K562 (cell line): ENCODE measurements around the gene EOMES. TPM values are rescaled to one million over a fixed set of nuclear protein-coding genes. Genes with fewer than 3 reads are reported as not detected.

Experiments
- ATAC-seq: fragments of 200-7000 bp; cut with Tn5 transposase; 3 replicates; pipeline ENCODE4 v1.9.1; 2020; ENCODE audit warnings: moderate library complexity
- BruUV-seq: library from RNA; stranded (reverse); fragments of 400-500 nt; replicated peaks from 2 replicates; lab custom pipeline; 2021; lab: Mats Ljungman, UMichigan
- CTCF ChIA-PET: fragments of 300-600 bp; formaldehyde crosslinking; extraction: SDS; loops from one replicate; lab custom pipeline; 2021; ENCODE audit warnings: low intra/inter-chr PET ratio; lab: Yijun Ruan, JAX
- POLR2A ChIA-PET: fragments of 300-600, 350-650 bp; sonication (Branson Sonifier 250); formaldehyde crosslinking; extraction: SDS; loops from one replicate; lab custom pipeline; 2021; ENCODE audit warnings: antibody characterized with exemption, inconsistent platforms; lab: Yijun Ruan, JAX
- DNase-seq, 4 experiments: peaks; one replicate each; pipeline versions ENCODE4 v3.0.0 to v3.0.0-alpha.2; 2011 to 2018; ENCODE audit warnings: low spot score in 3 of 4, mixed read lengths in 3 of 4; ENCODE audit errors: extremely low read depth in 1 of 4
- FAIRE-seq: peaks from 2 replicates; lab custom pipeline; 2011; peaks lifted over from hg19 to GRCh38; lab: Jason Lieb, UNC
- H2AFZ ChIP-seq: 2 replicates; pipeline ENCODE4 v1.6.0; 2011; ENCODE audit warnings: low read depth, low read length, control low read depth, inconsistent platforms
- H3K27ac ChIP-seq: fragments of 200-600 bp; 3 replicates; pipeline ENCODE4 v1.8.0; 2011; ENCODE audit warnings: low read depth, mild to moderate bottlenecking, control low read depth, inconsistent platforms, low read length, moderate library complexity, mixed read lengths; ENCODE audit errors: extremely low read depth
- H3K27me3 ChIP-seq, 2 experiments: fragments of 300-600 bp in 1 of 2; 2 replicates in 1 of 2; 3 replicates in 1 of 2; pipeline versions ENCODE4 v1.6.0 to v1.8.0; 2011; ENCODE audit warnings: inconsistent platforms in 2 of 2, low read length in 2 of 2, mild to moderate bottlenecking in 1 of 2, mixed read lengths in 1 of 2, moderate library complexity in 1 of 2; ENCODE audit not compliant: control insufficient read depth in 2 of 2, insufficient read depth in 2 of 2
- H3K36me3 ChIP-seq: fragments of 300-600 bp; 3 replicates; pipeline ENCODE4 v1.8.0; 2011; ENCODE audit warnings: mild to moderate bottlenecking, low read length, inconsistent platforms; ENCODE audit not compliant: control insufficient read depth, insufficient read depth
- H3K4me1 ChIP-seq, 2 experiments: fragments of 200-600 bp in 1 of 2; replicated peaks in 1 of 2; 2 replicates in 1 of 2; 3 replicates in 1 of 2; pipeline versions ENCODE4 v1.5.1 to v1.8.0; 2011; ENCODE audit warnings: inconsistent platforms in 2 of 2, low read length in 2 of 2, mild to moderate bottlenecking in 1 of 2, mixed read lengths in 1 of 2, moderate library complexity in 1 of 2; ENCODE audit not compliant: control insufficient read depth in 2 of 2, insufficient read depth in 2 of 2
- H3K4me2 ChIP-seq: 2 replicates; pipeline ENCODE4 v1.6.1; 2011; ENCODE audit warnings: low read length, control low read depth, inconsistent platforms, mixed read lengths; ENCODE audit not compliant: insufficient read depth
- H3K4me3 ChIP-seq: fragments of 200-600 bp; sonication (generic), shearing (Covaris generic); 2 replicates; pipeline ENCODE4 v1.5.1; 2016; ENCODE audit warnings: control low read depth, inconsistent platforms
- H3K79me2 ChIP-seq: fragments of 200-600 bp; 3 replicates; pipeline ENCODE4 v1.8.0; 2011; ENCODE audit warnings: low read length, inconsistent platforms; ENCODE audit not compliant: control insufficient read depth, insufficient read depth
- H3K9ac ChIP-seq, 2 experiments: 2 replicates each; pipeline versions ENCODE4 v1.6.0 to v1.6.1; 2011; ENCODE audit warnings: low read depth in 2 of 2, low read length in 2 of 2, control low read depth in 1 of 2, inconsistent platforms in 1 of 2, mild to moderate bottlenecking in 1 of 2, mixed read lengths in 1 of 2; ENCODE audit not compliant: insufficient read depth in 1 of 2
- H3K9me1 ChIP-seq: one replicate; pipeline ENCODE4 v1.6.0; 2011; ENCODE audit warnings: inconsistent platforms, mild to moderate bottlenecking, low read length, moderate library complexity; ENCODE audit not compliant: control insufficient read depth, insufficient read depth
- H3K9me3 ChIP-seq: replicated peaks from 2 replicates; pipeline ENCODE4 v1.5.1; 2011; ENCODE audit warnings: low read depth, low read length, inconsistent platforms; ENCODE audit not compliant: control insufficient read depth, insufficient read depth
- H4K20me1 ChIP-seq: replicated peaks from 2 replicates; pipeline ENCODE4 v1.6.1; 2011; ENCODE audit warnings: low read length, inconsistent platforms, mixed read lengths; ENCODE audit not compliant: control insufficient read depth, insufficient read depth
- BACH1 ChIP-seq: fragments of 200-800 bp; sonication (Bioruptor generic); IDR thresholded peaks from 2 replicates; pipeline ENCODE4 v1.6.1; 2016; ENCODE audit warnings: missing genetic modification characterization, missing compliant biosample characterization
- CEBPG ChIP-seq, 3 experiments: fragments of 200-800 bp in 1 of 3; sonication (Bioruptor generic) in 1 of 3; sonication (generic) in 1 of 3; formaldehyde crosslinking in 1 of 3; IDR thresholded peaks in 2 of 3; conservative IDR thresholded peaks in 1 of 3; 2 replicates each; pipeline versions ENCODE4 v1.6.1 to v1.8.0; 2016 to 2022; ENCODE audit warnings: missing compliant biosample characterization in 2 of 3, missing genetic modification characterization in 2 of 3, mild to moderate bottlenecking in 1 of 3, missing genetic modification reagents in 1 of 3
- FOXJ2 ChIP-seq: fragments of 200-800 bp; sonication (Bioruptor generic); IDR thresholded peaks from 2 replicates; pipeline ENCODE4 v1.6.1; 2016; ENCODE audit warnings: missing genetic modification characterization, missing compliant biosample characterization
- FOXJ3 ChIP-seq: sonication (generic); formaldehyde crosslinking; IDR thresholded peaks from 2 replicates; pipeline ENCODE4 v1.4.0; 2020; ENCODE audit warnings: mild to moderate bottlenecking, missing genetic modification reagents
- GTF2A2 ChIP-seq: IDR thresholded peaks from 2 replicates; pipeline ENCODE4 v1.6.1; 2016; ENCODE audit warnings: mild to moderate bottlenecking, missing genetic modification characterization, missing compliant biosample characterization
- JUND ChIP-seq, 2 experiments: IDR thresholded peaks; 2 replicates in 1 of 2; 3 replicates in 1 of 2; pipeline ENCODE4 v1.6.1; 2011; ENCODE audit warnings: borderline replicate concordance in 2 of 2, low read depth in 2 of 2, low read length in 2 of 2, improper control_type of control experiment in 1 of 2, missing biosample characterization in 1 of 2, missing genetic modification characterization in 1 of 2, missing genetic modification reagents in 1 of 2
- NR2F6 ChIP-seq: fragments of 450-650 bp; formaldehyde crosslinking; IDR thresholded peaks from 2 replicates; pipeline ENCODE4 v1.4.0; 2020; ENCODE audit warnings: mild to moderate bottlenecking
- PHF20 ChIP-seq: fragments of 450-650 bp; IDR thresholded peaks from 2 replicates; pipeline ENCODE4 v1.6.1; 2018; ENCODE audit not compliant: partially characterized antibody
- PRPF4 ChIP-seq: fragments of 200-400 bp; formaldehyde crosslinking; IDR thresholded peaks from one replicate; pipeline ENCODE4 v1.6.1; 2017; ENCODE audit warnings: low read length, low read depth, mild to moderate bottlenecking; ENCODE audit not compliant: insufficient read depth, poor library complexity, severe bottlenecking
- PYGO2 ChIP-seq: fragments of 450-650 bp; IDR thresholded peaks from 2 replicates; pipeline ENCODE4 v1.6.1; 2016; ENCODE audit warnings: mild to moderate bottlenecking, missing genetic modification characterization, moderate library complexity, missing compliant biosample characterization
- RB1 ChIP-seq: fragments of 450-650 bp; IDR thresholded peaks from 2 replicates; pipeline ENCODE4 v1.6.1; 2017; ENCODE audit warnings: low read depth, mild to moderate bottlenecking
- TBL1XR1 ChIP-seq, 2 experiments: IDR thresholded peaks; 2 replicates each; pipeline ENCODE4 v1.6.1; 2012; ENCODE audit warnings: improper control_type of control experiment in 2 of 2, low read length in 2 of 2, mild to moderate bottlenecking in 1 of 2
- XRCC4 ChIP-seq: IDR thresholded peaks from one replicate; pipeline ENCODE4 v1.6.1; 2011; ENCODE audit not compliant: insufficient read depth, insufficient read length; ENCODE audit errors: extremely low read depth
- ZC3H4 ChIP-seq: sonication (generic); formaldehyde crosslinking; IDR thresholded peaks from 2 replicates; pipeline ENCODE4 v1.9.0; 2021; ENCODE audit warnings: missing genetic modification reagents, borderline replicate concordance
- ZNF408 ChIP-seq: fragments of 250-450 bp; sonication (Bioruptor Pico); IDR thresholded peaks from 2 replicates; pipeline ENCODE4 v1.4.0; 2020; ENCODE audit warnings: low read depth, mild to moderate bottlenecking, moderate library complexity
- ZNF507 ChIP-seq: conservative IDR thresholded peaks from 2 replicates; pipeline ENCODE4 v1.6.1; 2017; ENCODE audit warnings: missing genetic modification characterization, missing compliant biosample characterization
- ZNF778 ChIP-seq: fragments of 450-650 bp; formaldehyde crosslinking; IDR thresholded peaks from 2 replicates; pipeline ENCODE4 v1.4.0; 2020; ENCODE audit warnings: mild to moderate bottlenecking, moderate library complexity
- WGBS: fragments of 100-300 bp; shearing (Covaris generic); methylation state at CpG from one replicate; pipeline ENCODE4 v1.1.6; 2016; ENCODE audit warnings: low coverage, mixed read lengths; ENCODE audit not compliant: insufficient coverage; ENCODE audit errors: missing lambda C conversion rate; 5-methylcytosine and 5-hydroxymethylcytosine counted together
- in situ Hi-C: fragments of 300-500 bp; cut with MboI; formaldehyde crosslinking; loops from 4 replicates; pipeline ENCODE4 v1.15.0; 2018; ENCODE audit warnings: inconsistent platforms, mixed read lengths
- intact Hi-C: fragments of 100-400 bp; cut with micrococcal nuclease; formaldehyde crosslinking; loops from 2 replicates; pipeline ENCODE4 v1.14.2; 2022
- polyA plus RNA-seq, 8 experiments: library from polyadenylated mRNA; depleted of rRNA in 4 of 8; stranded (reverse) in 5 of 8; unstranded in 3 of 8; fragments of >200 nt; fragmentation: Nextera tagmentation in 2 of 8; fragmentation: Illumina TruSeq in 1 of 8; extraction: Ambion mirVana in 2 of 8; extraction: Trizol in 1 of 8; gene quantifications; 2 replicates each; pipeline versions ENCODE4 v1.2.1 to v1.2.3, GENCODE V29; 2011 to 2014; ENCODE audit warnings: inconsistent platforms in 1 of 8, missing spikeins in 1 of 8
- total RNA-seq, 7 experiments: library from RNA; depleted of rRNA in 6 of 7; stranded (reverse); fragments of >200 nt in 6 of 7; fragmentation: Illumina TruSeq in 2 of 7; extraction: Trizol in 2 of 7; gene quantifications; 2 replicates each; pipeline versions ENCODE4 v1.2.1 to v1.2.3, GENCODE V29; 2011 to 2021; ENCODE audit warnings: low replicate concordance in 1 of 7
- TF ChIP-seq, protein P1 (sequence below), 2 experiments: IDR thresholded peaks; 2 replicates each; pipeline ENCODE4 v1.6.1; 2011; ENCODE audit warnings: borderline replicate concordance in 1 of 2, control low read depth in 1 of 2, low read depth in 1 of 2, low read length in 1 of 2, mild to moderate bottlenecking in 1 of 2, mixed read lengths in 1 of 2, moderate library complexity in 1 of 2; ENCODE audit not compliant: insufficient read depth in 1 of 2, insufficient read length in 1 of 2, poor library complexity in 1 of 2, severe bottlenecking in 1 of 2; ENCODE audit errors: extremely low read depth in 1 of 2

The EOMES gene
- total and polyA plus RNA-seq, 9 of the 15 experiments (the other 6 are each of a cell fraction or from before 2014, with no cell fraction given): 0.07 TPM; not detected in 8

DNA sequence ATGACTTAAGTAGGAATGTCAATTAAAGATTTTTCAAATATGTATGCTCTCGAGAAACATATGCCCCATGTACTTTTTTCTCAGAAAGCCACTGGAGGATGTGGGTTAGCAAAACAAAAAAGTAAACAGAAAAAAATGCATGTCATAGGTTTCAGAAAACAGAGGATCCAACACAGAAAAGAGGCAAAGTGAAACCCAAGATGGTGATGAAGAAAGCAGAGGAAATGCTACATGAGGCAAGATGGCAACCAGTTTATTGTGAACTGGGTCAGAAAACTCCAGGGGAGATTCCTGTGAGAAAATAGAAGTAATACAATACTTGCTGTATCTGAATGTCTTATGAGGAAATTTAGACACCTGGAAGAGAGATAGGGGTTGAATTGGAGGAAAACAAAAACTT, 30.8 kb upstream of the EOMES start (continued):
- TF ChIP-seq PRPF4 (no peak), RB1 (no peak), ZC3H4 (CRISPR knock-in tag) (no peak), FOXJ3 (CRISPR knock-in tag) (no peak), GTF2A2 (tag) (no peak)

DNA sequence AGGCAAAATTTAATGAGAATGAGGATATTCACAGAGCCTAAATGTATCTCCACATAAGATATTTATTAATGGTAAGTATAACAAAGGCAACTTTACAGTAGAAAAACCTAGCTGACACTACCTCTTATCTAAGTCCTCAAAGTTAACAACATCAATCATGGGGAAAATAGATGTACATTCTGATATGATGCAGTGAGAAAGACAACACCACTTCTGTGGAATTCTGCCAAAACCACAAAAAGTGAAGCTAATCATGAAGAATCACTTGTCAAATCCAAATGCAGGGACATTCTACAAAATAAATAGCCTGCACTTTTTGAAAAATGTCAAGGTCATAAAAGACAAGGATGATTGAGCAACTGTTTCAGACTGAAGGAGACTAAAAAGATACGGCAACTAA, 27.5 kb upstream of the EOMES start:
- TF ChIP-seq FOXJ2 (tag) (no peak), ZNF778 (CRISPR knock-in tag) (no peak), TBL1XR1 (IDR thresholded peaks at IDR 0.05; ENCODE audit: low read length in 2 of 2) (no peak), NR2F6 (CRISPR knock-in tag) (no peak), JUND (IDR thresholded peaks at IDR 0.05; ENCODE audit: borderline replicate concordance, low read depth, low read length) (no peak), JUND (tag; IDR thresholded peaks at IDR 0.05; ENCODE audit: borderline replicate concordance, low read depth, low read length) (no peak), BACH1 (tag) (no peak), PYGO2 (tag) (no peak), ZNF408 (no peak), CEBPG (CRISPR knock-in tag; IDR thresholded peaks at IDR 0.05) (no peak), CEBPG (tag; conservative IDR thresholded peaks at IDR 0.05 in 1 of 2, IDR thresholded peaks at IDR 0.05 in 1 of 2) (no peak), ZNF507 (no peak), PHF20 (no peak), XRCC4 (no peak)
- TF ChIP-seq, protein P1, sequence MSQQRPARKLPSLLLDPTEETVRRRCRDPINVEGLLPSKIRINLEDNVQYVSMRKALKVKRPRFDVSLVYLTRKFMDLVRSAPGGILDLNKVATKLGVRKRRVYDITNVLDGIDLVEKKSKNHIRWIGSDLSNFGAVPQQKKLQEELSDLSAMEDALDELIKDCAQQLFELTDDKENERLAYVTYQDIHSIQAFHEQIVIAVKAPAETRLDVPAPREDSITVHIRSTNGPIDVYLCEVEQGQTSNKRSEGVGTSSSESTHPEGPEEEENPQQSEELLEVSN (IDR thresholded peaks at IDR 0.05; ENCODE audit: borderline replicate concordance in 1 of 2, extremely low read depth in 1 of 2, insufficient read depth in 1 of 2, insufficient read length in 1 of 2, low read depth in 1 of 2, low read length in 1 of 2, poor library complexity in 1 of 2, severe bottlenecking in 1 of 2): no peak
- Histone ChIP-seq H3K4me1 (no peaks in the 10 kb centered on the region), H3K36me3 (no peaks in the 10 kb centered on the region), H3K9ac (no peak overlapping the region), H3K27ac (no peak overlapping the region), H3K4me3 (no peak overlapping the region), H3K79me2 (no peaks in the 10 kb centered on the region), H3K9me1 (no peaks in the 10 kb centered on the region), H2AFZ (no peak overlapping the region), H3K27me3 (no peaks in the 10 kb centered on the region), H3K4me2 (no peak overlapping the region), H4K20me1 (no peaks in the 10 kb centered on the region), H3K9me3 (no peaks in the 10 kb centered on the region)
- no peak for ATAC-seq
- DNase-seq: no peak
- BruUV-seq: no TSS peak
- ChIA-PET POLR2A (no interaction called here), CTCF (no interaction called here)
- FAIRE-seq: no peak
- 0% methylated on average over 1 of the region's 1 CpG for WGBS
- in situ Hi-C loops: no loop called here
- intact Hi-C loops: no loop called here
